Smooth muscle cell (in vitro differentiated cells): ENCODE measurements around the gene TNPO2. TPM values are rescaled to one million over a fixed set of nuclear protein-coding genes. Genes with fewer than 3 reads are reported as not detected.
"Not testable (repeated sequence)": the region's sequence is repeated elsewhere in the genome, so short reads cannot be mapped to it uniquely, and the experiment has no call there.

Source experiments
- DNase-seq: peaks from one replicate; lab custom pipeline; 2025; ENCODE audit not compliant: unreplicated experiment; lab: John Stamatoyannopoulos, UW
- H2AFZ ChIP-seq: fragments of 200-600 bp; sonication (generic); 2 replicates; pipeline ENCODE4 v1.6.0; 2016; ENCODE audit warnings: antibody characterized with exemption, low read depth, mild to moderate bottlenecking
- H3F3A ChIP-seq: fragments of 200-600 bp; sonication (generic); 2 replicates; pipeline ENCODE4 v1.6.0; 2017; ENCODE audit warnings: antibody characterized with exemption, low read depth
- H3K27ac ChIP-seq: fragments of 200-600 bp; sonication (generic); 2 replicates; pipeline ENCODE4 v1.5.1; 2016; ENCODE audit warnings: low read depth, mild to moderate bottlenecking
- H3K27me3 ChIP-seq: fragments of 200-600 bp; sonication (generic); 2 replicates; pipeline ENCODE4 v1.6.1; 2016; ENCODE audit warnings: low read depth, mild to moderate bottlenecking
- H3K36me3 ChIP-seq: fragments of 200-600 bp; sonication (generic); 2 replicates; pipeline ENCODE4 v1.5.1; 2016; ENCODE audit warnings: low read depth
- H3K4me1 ChIP-seq: fragments of 200-600 bp; sonication (generic); 2 replicates; pipeline ENCODE4 v1.5.1; 2016; ENCODE audit warnings: low read depth
- H3K4me2 ChIP-seq: fragments of 200-600 bp; sonication (generic); 2 replicates; pipeline ENCODE4 v1.6.0; 2016; ENCODE audit warnings: mild to moderate bottlenecking
- H3K4me3 ChIP-seq: fragments of 200-600 bp; sonication (generic); 2 replicates; pipeline ENCODE4 v1.5.1; 2016; ENCODE audit warnings: mild to moderate bottlenecking
- H3K79me2 ChIP-seq: fragments of 200-600 bp; sonication (generic); 2 replicates; pipeline ENCODE4 v1.6.0; 2016; ENCODE audit warnings: low read depth, mild to moderate bottlenecking
- H3K9ac ChIP-seq: fragments of 200-600 bp; sonication (generic); 2 replicates; pipeline ENCODE4 v1.6.0; 2016; ENCODE audit warnings: low read depth
- H3K9me3 ChIP-seq: fragments of 200-600 bp; sonication (generic); replicated peaks from 2 replicates; pipeline ENCODE4 v1.5.1; 2016; ENCODE audit warnings: low read depth
- H4K20me1 ChIP-seq: fragments of 200-600 bp; sonication (generic); 2 replicates; pipeline ENCODE4 v1.6.0; 2016; ENCODE audit warnings: low read depth
- WGBS: methylation state at CpG from one replicate; pipeline ENCODE4 v1.1.7; 2016; ENCODE audit warnings: low lambda C conversion rate; 5-methylcytosine and 5-hydroxymethylcytosine counted together
- polyA plus RNA-seq: library from polyadenylated mRNA; unstranded; fragments of >200 nt; fragmentation: Nextera tagmentation; extraction: Ambion mirVana; gene quantifications from 2 replicates; pipeline ENCODE4 v1.2.1, GENCODE V29; 2016
- total RNA-seq: library from RNA; depleted of rRNA; stranded (reverse); fragments of >200 nt; gene quantifications from 2 replicates; pipeline ENCODE4 v1.2.3, GENCODE V29; 2014
- TF ChIP-seq, protein P1 (sequence below): fragments of 200-600 bp; sonication (generic); IDR thresholded peaks from 2 replicates; pipeline ENCODE4 v1.5.1; 2017; ENCODE audit warnings: borderline replicate concordance, mild to moderate bottlenecking, antibody characterized with exemption; ENCODE audit not compliant: insufficient read depth, poor library complexity, severe bottlenecking

TNPO2 gene
- total and polyA plus RNA-seq, 2 experiments from 2014 or later, result 8.7 to 45.4 TPM

- WGBS, result 54% methylated on average over 13 of the region's 14 CpGs
- not testable (repeated sequence) for H3K9ac ChIP-seq, H3K27ac ChIP-seq, H3K36me3 ChIP-seq, H3K4me1 ChIP-seq, H3K4me2 ChIP-seq, DNase-seq, H2AFZ ChIP-seq, H3K4me3 ChIP-seq, H3K27me3 ChIP-seq, H3K9me3 ChIP-seq, H3F3A ChIP-seq
- Histone ChIP-seq H4K20me1 (peaks cover 22% of the 10 kb centered on the region), H3K79me2 (peaks cover 11% of the 10 kb centered on the region)
- TF ChIP-seq, protein P1, sequence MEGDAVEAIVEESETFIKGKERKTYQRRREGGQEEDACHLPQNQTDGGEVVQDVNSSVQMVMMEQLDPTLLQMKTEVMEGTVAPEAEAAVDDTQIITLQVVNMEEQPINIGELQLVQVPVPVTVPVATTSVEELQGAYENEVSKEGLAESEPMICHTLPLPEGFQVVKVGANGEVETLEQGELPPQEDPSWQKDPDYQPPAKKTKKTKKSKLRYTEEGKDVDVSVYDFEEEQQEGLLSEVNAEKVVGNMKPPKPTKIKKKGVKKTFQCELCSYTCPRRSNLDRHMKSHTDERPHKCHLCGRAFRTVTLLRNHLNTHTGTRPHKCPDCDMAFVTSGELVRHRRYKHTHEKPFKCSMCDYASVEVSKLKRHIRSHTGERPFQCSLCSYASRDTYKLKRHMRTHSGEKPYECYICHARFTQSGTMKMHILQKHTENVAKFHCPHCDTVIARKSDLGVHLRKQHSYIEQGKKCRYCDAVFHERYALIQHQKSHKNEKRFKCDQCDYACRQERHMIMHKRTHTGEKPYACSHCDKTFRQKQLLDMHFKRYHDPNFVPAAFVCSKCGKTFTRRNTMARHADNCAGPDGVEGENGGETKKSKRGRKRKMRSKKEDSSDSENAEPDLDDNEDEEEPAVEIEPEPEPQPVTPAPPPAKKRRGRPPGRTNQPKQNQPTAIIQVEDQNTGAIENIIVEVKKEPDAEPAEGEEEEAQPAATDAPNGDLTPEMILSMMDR, result peak; percentile 28
Observed at GRCh38 chr19:12712077-12712476, 11.7 kb downstream of the TNPO2 start.

GRCh38 chr19:12711187-12711586 lies 12.5 kb downstream of the TNPO2 start:
- Histone ChIP-seq H3F3A (no peaks in the 10 kb centered on the region), H3K4me3 (no peak overlapping the region), H4K20me1 (peaks cover 15% of the 10 kb centered on the region), H3K9ac (no peak overlapping the region), H3K36me3 (peaks cover 9% of the 10 kb centered on the region), H3K27ac (no peak overlapping the region), H2AFZ (no peak overlapping the region), H3K4me1 (no peaks in the 10 kb centered on the region), H3K27me3 (no peaks in the 10 kb centered on the region), H3K4me2 (no peak overlapping the region), H3K9me3 (no peaks in the 10 kb centered on the region), H3K79me2 (peaks cover 3% of the 10 kb centered on the region)
- DNase-seq, result no peak
- over 99% methylated on average over 14 of the region's 17 CpGs for whole genome bisulfite sequencing
- TF ChIP-seq, protein P1, result no peak

- H4K20me1 ChIP-seq, result peaks cover 9% of the 10 kb centered on the region
- H3F3A ChIP-seq, result no peaks in the 10 kb centered on the region
- DNase-seq, result no peak
- H3K36me3 ChIP-seq, result peaks cover 6% of the 10 kb centered on the region
- H3K9ac ChIP-seq, result no peak overlapping the region
- H3K79me2 ChIP-seq, result no peaks in the 10 kb centered on the region
- WGBS, result 97% methylated on average over 8 of the region's 8 CpGs
- H3K4me2 ChIP-seq, result no peak overlapping the region
- H2AFZ ChIP-seq, result no peak overlapping the region
- no peaks in the 10 kb centered on the region for H3K27me3 ChIP-seq
- no peaks in the 10 kb centered on the region for H3K9me3 ChIP-seq
- no peak overlapping the region for H3K27ac ChIP-seq
- no peak overlapping the region for H3K4me3 ChIP-seq
- TF ChIP-seq, protein P1, result no peak
- no peaks in the 10 kb centered on the region for H3K4me1 ChIP-seq
Observed at GRCh38 chr19:12708641-12709040, 15.1 kb downstream of the TNPO2 start.

DNA sequence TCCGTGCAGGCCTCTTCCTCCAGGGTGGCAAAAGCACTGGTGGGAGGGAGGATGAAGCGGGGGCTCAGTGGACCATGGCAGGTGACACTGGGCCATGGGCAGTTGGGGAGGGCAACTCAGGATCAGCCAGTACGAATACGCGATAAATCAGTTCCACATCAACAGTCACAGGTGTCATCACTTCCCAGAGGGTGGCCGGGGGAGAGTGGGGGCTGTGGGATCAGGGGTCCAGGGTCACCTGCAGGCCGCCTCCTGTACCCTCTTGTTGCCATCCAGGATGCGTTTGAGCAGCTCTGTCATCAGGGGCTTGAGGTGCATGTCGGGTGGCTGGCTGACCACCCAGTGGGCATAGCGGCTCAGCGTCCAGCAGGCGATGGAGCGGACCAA lies 17.4 kb downstream of the TNPO2 start:
- H3K4me1 ChIP-seq, result no peaks in the 10 kb centered on the region
- TF ChIP-seq, protein P1, result no peak
- H2AFZ ChIP-seq, result no peak overlapping the region
- no peak for DNase-seq
- H3K79me2 ChIP-seq, result no peaks in the 10 kb centered on the region
- no peak overlapping the region for H3K4me3 ChIP-seq
- no peak overlapping the region for H3K4me2 ChIP-seq
- no peak overlapping the region for H3K9ac ChIP-seq
- no peaks in the 10 kb centered on the region for H3K9me3 ChIP-seq
- no peaks in the 10 kb centered on the region for H3F3A ChIP-seq
- H3K27me3 ChIP-seq, result no peaks in the 10 kb centered on the region
- H3K27ac ChIP-seq, result no peak overlapping the region
- WGBS, result 97% methylated on average over 11 of the region's 13 CpGs
- H3K36me3 ChIP-seq, result peaks cover 6% of the 10 kb centered on the region
- peaks cover under 1% of the 10 kb centered on the region for H4K20me1 ChIP-seq
